CD4-positive, alpha-beta memory T cell (primary cell): Measurements from ENCODE around the gene ABTB2. TPM values are rescaled to one million over a fixed set of nuclear protein-coding genes. Genes with fewer than 3 reads are reported as not detected.

Experiments used
- CTCF ChIA-PET: fragments of 350-600 bp; sonication (Branson Sonifier 250); formaldehyde crosslinking; loops from one replicate; lab custom pipeline; 2021; ENCODE audit warnings: inconsistent platforms; ENCODE audit not compliant: partially characterized antibody; lab: Charles Lee
- POLR2A ChIA-PET: fragments of 350-600 bp; sonication (Branson Sonifier 250); formaldehyde crosslinking; loops from one replicate; lab custom pipeline; 2021; ENCODE audit not compliant: partially characterized antibody; lab: Charles Lee
- DNase-seq, 5 donors: peaks; one replicate each; pipeline versions ENCODE4 v3.0.0 to v3.0.0-alpha.2; 2020 to 2022; ENCODE audit warnings: mixed read lengths in 1 of 5
- H3K27ac ChIP-seq: one replicate; pipeline ENCODE4 v1.7.0; 2013; ENCODE audit warnings: low read depth, low read length
- H3K27me3 ChIP-seq: 2 replicates; pipeline ENCODE4 v1.7.0; 2013; ENCODE audit warnings: mild to moderate bottlenecking, low read length, moderate library complexity; ENCODE audit not compliant: insufficient read depth
- H3K36me3 ChIP-seq: 2 replicates; pipeline ENCODE4 v1.7.0; 2013; ENCODE audit warnings: mild to moderate bottlenecking, low read length, moderate library complexity; ENCODE audit not compliant: insufficient read depth
- H3K4me1 ChIP-seq: 2 replicates; pipeline ENCODE4 v1.7.0; 2013; ENCODE audit warnings: mild to moderate bottlenecking, low read length, moderate library complexity; ENCODE audit not compliant: insufficient read depth
- H3K4me3 ChIP-seq, 2 donors: one replicate each; pipeline ENCODE4 v1.7.0; 2013; ENCODE audit warnings: low read length in 2 of 2, mild to moderate bottlenecking in 1 of 2
- H3K9me3 ChIP-seq, 2 donors: one replicate each; pipeline ENCODE4 v1.7.0; 2013; ENCODE audit warnings: low read length in 2 of 2, control low read depth in 1 of 2; ENCODE audit not compliant: control insufficient read depth in 1 of 2
- H3K27ac Mint-ChIP-seq, 7 donors: one replicate each; pipeline ENCODE4 v1.8.0; 2020 to 2021; ENCODE audit warnings: mixed read lengths in 7 of 7, mild to moderate bottlenecking in 6 of 7, inconsistent platforms in 3 of 7, moderate library complexity in 3 of 7
- H3K27me3 Mint-ChIP-seq, 2 donors: one replicate each; pipeline ENCODE4 v1.8.0; 2020 to 2021; ENCODE audit warnings: mixed read lengths in 2 of 2
- H3K36me3 Mint-ChIP-seq, 2 donors: one replicate each; pipeline ENCODE4 v1.8.0; 2020 to 2021; ENCODE audit warnings: mixed read lengths in 2 of 2, inconsistent platforms in 1 of 2, mild to moderate bottlenecking in 1 of 2
- H3K4me1 Mint-ChIP-seq, 4 donors: one replicate each; pipeline ENCODE4 v1.8.0; 2020 to 2021; ENCODE audit warnings: mixed read lengths in 4 of 4, mild to moderate bottlenecking in 1 of 4
- H3K4me3 Mint-ChIP-seq, 8 donors: one replicate each; pipeline ENCODE4 v1.8.0; 2020 to 2021; ENCODE audit warnings: mixed read lengths in 8 of 8, mild to moderate bottlenecking in 7 of 8, moderate library complexity in 6 of 8, inconsistent platforms in 3 of 8
- H3K9me3 Mint-ChIP-seq, 8 donors: one replicate each; pipeline ENCODE4 v1.8.0; 2020 to 2021; ENCODE audit warnings: mixed read lengths in 8 of 8, mild to moderate bottlenecking in 5 of 8, inconsistent platforms in 3 of 8, moderate library complexity in 1 of 8
- intact Hi-C: fragments of 100-400 bp; cut with micrococcal nuclease; formaldehyde crosslinking; loops from one replicate; pipeline ENCODE4 v1.15.1; 2023
- polyA plus RNA-seq, 2 donors: library from polyadenylated mRNA; unstranded; fragments of 300-500 nt; fragmentation: Illumina TruSeq; gene quantifications; one replicate each; pipeline ENCODE4 v1.2.3, GENCODE V29; 2021
- total RNA-seq, 2 experiments: library from RNA; stranded (reverse); gene quantifications; one replicate each; pipeline ENCODE4 v1.2.3, GENCODE V29; 2021

The ABTB2 gene
- total and polyA plus RNA-seq, 4 experiments from 2014 or later, result 0.35 to 0.39 TPM; not detected in 2

DNA sequence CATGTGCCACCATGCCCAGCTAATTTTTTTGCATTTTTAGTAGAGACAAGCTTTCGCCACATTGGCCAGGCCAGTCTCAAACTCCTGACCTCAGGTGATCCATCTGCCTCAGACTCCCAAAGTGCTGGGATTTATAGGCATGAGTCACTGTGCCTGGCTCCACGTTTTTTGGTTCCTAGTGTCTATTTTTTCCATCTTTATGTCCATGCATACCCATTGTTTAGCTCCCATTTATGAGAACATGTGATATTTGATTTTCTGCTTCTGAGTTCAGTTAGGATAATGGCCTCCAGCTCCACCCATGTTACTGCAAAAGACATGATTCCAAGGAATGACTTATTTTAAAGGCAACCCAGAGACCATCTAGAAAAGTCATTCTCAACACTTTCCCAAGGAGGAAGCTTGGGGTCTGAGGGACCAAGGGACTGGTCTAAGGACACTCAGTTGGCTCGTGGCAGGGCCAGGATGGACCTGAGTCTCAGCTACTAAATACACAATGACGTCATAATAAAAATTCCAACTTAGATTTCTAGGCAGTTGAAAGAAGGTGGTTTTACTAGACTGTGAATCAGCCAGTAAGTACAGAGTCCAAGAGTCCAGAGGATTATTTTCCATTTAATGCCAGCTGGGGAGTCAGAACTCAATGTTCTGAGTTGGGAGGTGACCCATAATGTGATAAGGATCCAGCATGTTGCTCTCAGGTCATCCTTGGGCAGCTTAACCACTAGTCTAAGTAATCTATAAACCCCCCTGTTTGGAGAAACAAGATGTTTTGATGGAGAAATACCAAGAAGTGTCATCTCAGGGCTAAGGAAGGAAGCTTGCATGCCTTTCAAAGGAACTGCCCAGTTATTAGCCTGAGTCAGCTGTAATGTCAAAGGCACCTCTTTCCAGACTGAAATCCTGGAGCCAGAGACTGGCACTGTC lies 39.4 kb downstream of the ABTB2 start:
- Histone ChIP-seq H3K4me3 (no peak overlapping the region), H3K27me3 (no peaks in the 10 kb centered on the region), H3K9me3 (no peaks in the 10 kb centered on the region), H3K36me3 (no peaks in the 10 kb centered on the region), H3K4me1 (peaks cover 2% of the 10 kb centered on the region), H3K27ac (no peak overlapping the region)
- H3K27me3 Mint-ChIP-seq, result peaks cover 0 to 1% of the 10 kb centered on the region in 2 donors
- H3K9me3 Mint-ChIP-seq, result no peaks in the 10 kb centered on the region
- ChIA-PET POLR2A (no interaction called here), CTCF (interaction anchor here (1.0 kb wide), 1 partner anchor 112 kb away, joined by 3 read pairs; no protein-coding TSS in a partner anchor)
- H3K4me1 Mint-ChIP-seq, result peaks cover 0 to 1% (median under 1%) of the 10 kb centered on the region in 4 donors
- no peak for DNase-seq
- no peak overlapping the region for H3K4me3 Mint-ChIP-seq
- no peak overlapping the region for H3K27ac Mint-ChIP-seq
- intact Hi-C loops, result no loop called here
- H3K36me3 Mint-ChIP-seq, result no peaks in the 10 kb centered on the region

DNA sequence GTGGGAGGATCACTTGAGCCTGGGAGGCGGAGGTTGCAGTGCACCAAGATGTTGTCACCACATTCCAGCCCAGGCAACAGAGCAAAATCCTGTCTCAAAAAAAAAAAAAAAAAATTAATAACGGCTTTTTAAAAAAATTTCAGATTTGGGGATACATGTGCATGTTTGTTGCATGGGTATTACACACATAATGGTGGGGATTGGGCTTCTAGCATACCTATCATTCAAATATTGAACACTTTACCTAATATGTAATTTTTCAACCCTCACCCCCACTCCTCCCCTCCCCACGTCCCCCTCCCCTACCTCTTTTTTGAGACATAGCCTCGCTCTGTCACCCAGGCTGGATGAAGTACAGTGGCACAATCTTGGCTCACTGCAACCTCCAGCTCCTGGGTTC lies 40.1 kb downstream of the ABTB2 start:
- Mint-ChIP-seq H3K36me3 (no peaks in the 10 kb centered on the region), H3K27ac (no peak overlapping the region), H3K9me3 (no peaks in the 10 kb centered on the region), H3K4me1 (peaks cover 0 to 8% (median 3%) of the 10 kb centered on the region in 4 donors), H3K4me3 (no peak overlapping the region), H3K27me3 (peaks cover 0 to 1% of the 10 kb centered on the region in 2 donors)
- ChIA-PET POLR2A (no interaction called here), CTCF (interaction anchor here (1.3 kb wide), 1 partner anchor 10 kb away, joined by 3 read pairs; no protein-coding TSS in a partner anchor)
- Histone ChIP-seq H3K9me3 (no peaks in the 10 kb centered on the region), H3K27me3 (no peaks in the 10 kb centered on the region), H3K27ac (no peak overlapping the region), H3K4me3 (no peak overlapping the region), H3K4me1 (peaks cover 6% of the 10 kb centered on the region), H3K36me3 (no peaks in the 10 kb centered on the region)
- no peak for DNase-seq
- intact Hi-C loops, result no loop called here

DNA sequence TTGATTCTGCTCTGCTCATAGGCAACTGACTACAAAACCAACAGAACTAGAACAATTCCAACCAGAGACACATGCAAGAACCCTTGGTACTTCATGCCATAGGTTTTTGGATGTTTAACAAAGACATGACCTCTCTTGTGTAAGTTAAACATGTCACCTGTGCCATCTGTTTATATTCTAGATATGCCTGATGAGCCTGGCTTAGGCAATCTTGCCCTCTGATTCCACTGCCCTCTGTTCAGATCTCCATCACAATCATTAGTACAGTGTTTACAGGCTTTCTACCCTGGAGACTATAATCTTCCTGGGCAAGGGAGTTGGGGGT lies 40.8 kb downstream of the ABTB2 start:
- no peaks in the 10 kb centered on the region for H3K36me3 Mint-ChIP-seq
- ChIA-PET POLR2A (no interaction called here), CTCF (interaction anchor here (1.3 kb wide), 1 partner anchor 9 kb away, joined by 3 read pairs; no protein-coding TSS in a partner anchor)
- H3K4me3 Mint-ChIP-seq, result no peak overlapping the region
- intact Hi-C loops, result no loop called here
- Histone ChIP-seq H3K9me3 (no peaks in the 10 kb centered on the region), H3K4me3 (no peak overlapping the region), H3K27me3 (no peaks in the 10 kb centered on the region), H3K36me3 (no peaks in the 10 kb centered on the region), H3K27ac (no peak overlapping the region), H3K4me1 (peaks cover 6% of the 10 kb centered on the region)
- H3K27me3 Mint-ChIP-seq, result peaks cover 0 to 1% of the 10 kb centered on the region in 2 donors
- H3K27ac Mint-ChIP-seq, result no peak overlapping the region
- peaks cover 0 to 9% (median 3%) of the 10 kb centered on the region in 4 donors for H3K4me1 Mint-ChIP-seq
- no peak for DNase-seq
- H3K9me3 Mint-ChIP-seq, result no peaks in the 10 kb centered on the region

GRCh38 chr11:34316347-34317035 lies 41.3 kb downstream of the ABTB2 start:
- H3K4me1 Mint-ChIP-seq, result peaks cover 0 to 9% (median 3%) of the 10 kb centered on the region in 4 donors
- H3K4me3 Mint-ChIP-seq, result no peak overlapping the region
- H3K27ac Mint-ChIP-seq, result no peak overlapping the region
- ChIA-PET POLR2A (no interaction called here), CTCF (interaction anchor here (1.3 kb wide), 1 partner anchor 9 kb away, joined by 3 read pairs; no protein-coding TSS in a partner anchor)
- H3K27me3 ChIP-seq, result no peaks in the 10 kb centered on the region
- no peaks in the 10 kb centered on the region for H3K9me3 Mint-ChIP-seq
- peaks cover 6% of the 10 kb centered on the region for H3K4me1 ChIP-seq
- no peaks in the 10 kb centered on the region for H3K9me3 ChIP-seq
- intact Hi-C loops, result no loop called here
- peaks cover 0 to 1% of the 10 kb centered on the region in 2 donors for H3K27me3 Mint-ChIP-seq
- no peaks in the 10 kb centered on the region for H3K36me3 Mint-ChIP-seq
- no peaks in the 10 kb centered on the region for H3K36me3 ChIP-seq
- no peak overlapping the region for H3K4me3 ChIP-seq
- no peak overlapping the region for H3K27ac ChIP-seq
- no peak for DNase-seq

DNA sequence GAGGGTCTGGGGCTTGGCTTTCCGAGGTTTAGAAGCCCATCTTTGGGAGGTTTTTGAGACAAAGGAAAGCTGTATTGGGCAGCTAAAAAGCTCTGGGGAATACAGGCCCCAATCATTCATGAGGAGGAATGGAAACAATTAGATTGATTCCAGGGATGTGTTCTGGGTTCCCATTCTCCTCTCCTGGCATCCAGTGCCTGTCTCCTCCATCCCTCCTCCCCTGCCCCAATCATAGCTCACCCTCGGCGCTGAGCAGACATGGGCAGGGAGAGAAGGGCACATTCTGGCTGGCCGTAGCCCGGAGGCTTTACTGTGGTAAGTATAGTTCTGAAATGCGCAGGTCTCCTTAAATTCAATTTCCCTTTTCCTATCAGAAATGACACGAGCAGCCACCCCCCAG lies 42.4 kb downstream of the ABTB2 start:
- CTCF ChIA-PET, result no interaction called here
- POLR2A ChIA-PET, result no interaction called here

DNA sequence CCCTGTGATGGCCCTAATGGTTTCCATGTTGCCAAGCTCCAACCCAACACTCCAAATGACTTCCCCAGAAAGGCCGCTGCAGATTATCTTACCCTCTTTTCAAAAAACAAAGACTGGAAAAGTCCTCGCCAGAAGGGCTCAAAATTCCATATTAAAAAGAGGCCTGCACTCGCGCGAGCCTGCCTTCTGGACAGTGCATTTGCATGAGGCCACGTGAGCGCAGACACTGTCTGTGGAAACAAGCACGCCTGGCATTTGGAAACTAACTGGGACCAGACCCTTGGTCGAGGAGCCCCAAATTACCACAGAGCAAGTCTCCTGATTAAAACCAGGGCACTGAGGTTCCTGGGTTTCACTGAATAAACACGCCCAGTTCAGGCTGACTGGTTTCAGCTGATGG lies 42.9 kb downstream of the ABTB2 start:
- ChIA-PET CTCF (no interaction called here), POLR2A (no interaction called here)
- no peak for DNase-seq
- Mint-ChIP-seq H3K4me3 (no peak overlapping the region), H3K9me3 (no peaks in the 10 kb centered on the region), H3K27ac (no peak overlapping the region), H3K27me3 (peaks cover 1 to 5% of the 10 kb centered on the region in 2 donors), H3K4me1 (peaks cover 0 to 9% (median 3%) of the 10 kb centered on the region in 4 donors), H3K36me3 (no peaks in the 10 kb centered on the region)
- Histone ChIP-seq H3K4me3 (no peak overlapping the region), H3K9me3 (no peaks in the 10 kb centered on the region), H3K36me3 (no peaks in the 10 kb centered on the region), H3K27ac (no peak overlapping the region), H3K27me3 (no peaks in the 10 kb centered on the region), H3K4me1 (peaks cover 6% of the 10 kb centered on the region)
- intact Hi-C loops, result no loop called here

More for the DNA sequence above, 42.4 kb downstream of the ABTB2 start:
- no peaks in the 10 kb centered on the region for H3K27me3 ChIP-seq
- no peak overlapping the region for H3K27ac ChIP-seq
- H3K36me3 ChIP-seq, result no peaks in the 10 kb centered on the region
- Mint-ChIP-seq H3K9me3 (no peaks in the 10 kb centered on the region), H3K27ac (no peak overlapping the region), H3K27me3 (peaks cover 1 to 4% of the 10 kb centered on the region in 2 donors), H3K36me3 (no peaks in the 10 kb centered on the region), H3K4me3 (no peak overlapping the region), H3K4me1 (peaks cover 0 to 9% (median 3%) of the 10 kb centered on the region in 4 donors)
- no peak for DNase-seq
- peaks cover 6% of the 10 kb centered on the region for H3K4me1 ChIP-seq
- no peaks in the 10 kb centered on the region for H3K9me3 ChIP-seq
- H3K4me3 ChIP-seq, result no peak overlapping the region
- intact Hi-C loops, result no loop called here

GRCh38 chr11:34314176-34314575 lies 43.6 kb downstream of the ABTB2 start:
- Histone ChIP-seq H3K36me3 (no peaks in the 10 kb centered on the region), H3K9me3 (no peaks in the 10 kb centered on the region), H3K4me3 (no peak overlapping the region), H3K27ac (no peak overlapping the region), H3K27me3 (no peaks in the 10 kb centered on the region), H3K4me1 (peaks cover 6% of the 10 kb centered on the region)
- Mint-ChIP-seq H3K27ac (no peak overlapping the region), H3K36me3 (no peaks in the 10 kb centered on the region), H3K27me3 (peaks cover 1 to 5% of the 10 kb centered on the region in 2 donors), H3K4me3 (no peak overlapping the region), H3K4me1 (peaks cover 0 to 9% (median 3%) of the 10 kb centered on the region in 4 donors), H3K9me3 (no peaks in the 10 kb centered on the region)
- no peak for DNase-seq
- CTCF ChIA-PET, result no interaction called here
- intact Hi-C loops, result no loop called here
- POLR2A ChIA-PET, result no interaction called here
